ENCODE results near the gene PRKAB1. TPM values are rescaled to one million over a fixed set of nuclear protein-coding genes. Genes with fewer than 3 reads are reported as not detected.
A peak's percentile ranks its signal among the peaks of the same experiment; 100 is the strongest.

The PRKAB1 gene
- total and polyA plus RNA-seq, 9 of the 15 experiments (the other 6 are each of a cell fraction or from before 2014, with no cell fraction given): 32.6 to 94.2 (median 63.8) TPM

- no peak overlapping the region for H2AFZ ChIP-seq (ENCODE audit: low read depth, low read length)
- in situ Hi-C loops (cut with MboI): no loop called here
- H3K9me3 ChIP-seq (replicated peaks; ENCODE audit: control insufficient read depth, insufficient read depth, low read depth, low read length): no peaks in the 10 kb centered on the region
- no peaks in the 10 kb centered on the region for H3K79me2 ChIP-seq (ENCODE audit: control insufficient read depth, insufficient read depth, low read length)
- peak overlapping the region; percentile 4; the same call in 1 of the 3 replicates for H3K27ac ChIP-seq (ENCODE audit: extremely low read depth, low read depth, low read length)
- CTCF ChIA-PET (ENCODE audit: low intra/inter-chr PET ratio): no interaction called here
- H3K9me1 ChIP-seq (ENCODE audit: control insufficient read depth, insufficient read depth, low read length): no peaks in the 10 kb centered on the region
- no peaks in the 10 kb centered on the region for H4K20me1 ChIP-seq (replicated peaks; ENCODE audit: control insufficient read depth, insufficient read depth, low read length)
- intact Hi-C loops (cut with micrococcal nuclease): no loop called here
- DNase-seq (ENCODE audit: extremely low read depth in 1 of 4, low spot score in 3 of 4) (peak in 1 of 4 experiments; percentile 12), FAIRE-seq (no peak), ATAC-seq (peak; percentile 37)
- no TSS peak for BruUV-seq (replicated peaks)
- H3K4me2 ChIP-seq (ENCODE audit: insufficient read depth, low read length): no peak overlapping the region
- 0 out of 4 replicates have a peak overlapping the region, but pooled peaks of 1 of the 2 experiments have one; percentile 31 for H3K9ac ChIP-seq (ENCODE audit: insufficient read depth in 1 of 2, low read depth in 2 of 2, low read length in 2 of 2)
- no peaks in the 10 kb centered on the region for H3K27me3 ChIP-seq (ENCODE audit: control insufficient read depth in 2 of 2, insufficient read depth in 2 of 2, low read length in 2 of 2)
- POLR2A ChIA-PET: interaction anchor here (0.6 to 5.4 kb wide), 15 partner anchors 9 to 307 kb away, joined by 3 to 44 read pairs (median 4); partner anchors contain the start of genes BICDL1 and PRKAB1
- TF ChIP-seq POLR2A (conservative IDR thresholded peaks at IDR 0.05) (peak; percentile 50), ELF1 (tag; IDR thresholded peaks at IDR 0.05) (0 out of 2 replicates have a peak, but pooled peaks have one; percentile 22), RBFOX2 (IDR thresholded peaks at IDR 0.05; ENCODE audit: low read depth, low read length) (peak; percentile 31), POLR2G (IDR thresholded peaks at IDR 0.05; ENCODE audit: low read depth, low read length) (peak; percentile 45; the same call in 1 of the 2 replicates), RNF219 (CRISPR knock-in tag; IDR thresholded peaks at IDR 0.05) (no peak), TCFL5 (CRISPR knock-in tag; conservative IDR thresholded peaks at IDR 0.05) (no peak)
- H3K4me3 ChIP-seq: no peak overlapping the region
- no peaks in the 10 kb centered on the region; a peak in 3 of 5 replicates for H3K4me1 ChIP-seq (replicated peaks in 1 of 2; ENCODE audit: control insufficient read depth in 2 of 2, insufficient read depth in 2 of 2, low read length in 2 of 2)
- H3K36me3 ChIP-seq (ENCODE audit: control insufficient read depth, insufficient read depth, low read length): peaks cover 60% of the 10 kb centered on the region
- WGBS (ENCODE audit: insufficient coverage, low coverage, missing lambda C conversion rate): 75% methylated on average over 6 of the region's 9 CpGs
These were observed 14.1 kb downstream of the PRKAB1 start for GRCh38 chr12:119681728-119682638.

All from K562 (cell line).